Measurements from ENCODE around the gene MUC4.
"Not testable (repeated sequence)": the region's sequence is repeated elsewhere in the genome, so short reads cannot be mapped to it uniquely, and the experiment has no call there.

Gene MUC4

GRCh38 chr3:195835791-195836190, 24.1 kb upstream of the MUC4 start:
- DNase-seq (ENCODE audit: low read depth in 2 of 2): no peak

- DNase-seq (ENCODE audit: low read depth in 2 of 2): no peak
Observed at GRCh38 chr3:195834675-195835583, 23.2 kb upstream of the MUC4 start.

- DNase-seq (ENCODE audit: low read depth in 2 of 2): no peak
Observed at GRCh38 chr3:195829897-195830254, 18.1 kb upstream of the MUC4 start.

GRCh38 chr3:195828762-195829161, 17.0 kb upstream of the MUC4 start:
- DNase-seq (ENCODE audit: low read depth in 2 of 2): no peak

- DNase-seq (ENCODE audit: low read depth in 2 of 2): no peak
Observed at GRCh38 chr3:195825857-195826804, 14.4 kb upstream of the MUC4 start.

- no peak for DNase-seq (ENCODE audit: low read depth in 2 of 2)
Observed at GRCh38 chr3:195825191-195825588, 13.5 kb upstream of the MUC4 start.

GRCh38 chr3:195824425-195825190, 12.9 kb upstream of the MUC4 start:
- DNase-seq (ENCODE audit: low read depth in 2 of 2): not testable (repeated sequence)

- no peak for DNase-seq (ENCODE audit: low read depth in 2 of 2)
Observed at GRCh38 chr3:195823999-195824398, 12.3 kb upstream of the MUC4 start.

GRCh38 chr3:195823280-195823679, 11.6 kb upstream of the MUC4 start:
- DNase-seq (ENCODE audit: low read depth in 2 of 2): no peak

- no peak for DNase-seq (ENCODE audit: low read depth in 2 of 2)
Observed at GRCh38 chr3:195822131-195822696, 10.5 kb upstream of the MUC4 start.

GRCh38 chr3:195821403-195822130, 9.8 kb upstream of the MUC4 start:
- no peak for DNase-seq (ENCODE audit: low read depth in 2 of 2)

- DNase-seq (ENCODE audit: low read depth in 2 of 2): no peak
Observed at GRCh38 chr3:195820901-195821300, 9.2 kb upstream of the MUC4 start.

- DNase-seq (ENCODE audit: low read depth in 2 of 2): no peak
Observed at GRCh38 chr3:195820186-195820585, 8.5 kb upstream of the MUC4 start.

- no peak for DNase-seq (ENCODE audit: low read depth in 2 of 2)
Observed at GRCh38 chr3:195818301-195818700, 6.6 kb upstream of the MUC4 start.

- no peak for DNase-seq (ENCODE audit: low read depth in 2 of 2)
Observed at GRCh38 chr3:195817578-195818135, 5.9 kb upstream of the MUC4 start.

GRCh38 chr3:195816276-195816913, 4.7 kb upstream of the MUC4 start:
- DNase-seq (ENCODE audit: low read depth in 2 of 2): not testable (repeated sequence)

GRCh38 chr3:195815169-195815771, 3.5 kb upstream of the MUC4 start:
- no peak for DNase-seq (ENCODE audit: low read depth in 2 of 2)

GRCh38 chr3:195813916-195814640, 2.3 kb upstream of the MUC4 start:
- no peak for DNase-seq (ENCODE audit: low read depth in 2 of 2)

GRCh38 chr3:195812366-195812765, 637 bp upstream of the MUC4 start:
- no peak for DNase-seq (ENCODE audit: low read depth in 2 of 2)
